ENCODE measurements around the gene ELAVL1. TPM values are rescaled to one million over a fixed set of nuclear protein-coding genes. Genes with fewer than 3 reads are reported as not detected.

Gene ELAVL1
- total RNA-seq, 2 experiments from 2014 or later, result 65.4 to 168 TPM

DNA sequence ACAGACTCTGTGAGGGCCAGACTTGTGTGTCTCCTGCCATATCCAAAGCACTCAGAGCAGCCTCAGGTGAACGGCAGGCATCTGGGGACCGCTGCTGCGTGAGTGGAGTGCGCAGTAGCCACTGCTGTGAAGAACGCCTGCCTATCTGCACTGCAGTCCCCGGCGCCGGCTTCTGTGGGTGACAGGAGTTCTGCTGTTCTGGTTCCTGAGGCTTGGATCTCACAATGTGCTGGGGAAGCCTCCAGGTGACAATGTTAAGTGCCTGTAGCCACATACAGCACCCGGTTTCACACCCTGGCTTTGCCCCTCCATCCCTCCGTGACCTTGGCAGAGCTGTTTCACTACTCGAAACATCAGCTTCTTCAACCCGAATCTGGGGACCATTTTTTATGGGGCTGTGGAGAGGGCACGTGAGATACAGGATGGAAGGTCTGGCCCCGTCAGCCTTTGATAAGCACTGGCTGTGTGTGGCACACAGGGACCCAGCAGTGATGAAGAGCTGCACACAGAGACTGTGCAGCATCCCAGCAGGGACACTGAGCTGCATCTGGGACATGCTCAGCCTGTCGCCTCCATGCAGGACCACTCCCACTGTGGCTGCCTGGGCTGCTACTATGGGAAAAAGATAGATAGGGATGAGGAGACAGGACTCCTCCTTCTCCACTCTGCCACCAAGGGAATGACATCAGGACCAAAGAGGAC is 28.3 kb downstream of the ELAVL1 start:
- intact Hi-C loops (cut with micrococcal nuclease; ENCODE audit: unreplicated experiment), result no loop called here
- TF ChIP-seq EZH2phosphoT487 (IDR thresholded peaks at IDR 0.05; ENCODE audit: borderline replicate concordance, low read depth, low read length), result no peak
- TF ChIP-seq, protein P1, sequence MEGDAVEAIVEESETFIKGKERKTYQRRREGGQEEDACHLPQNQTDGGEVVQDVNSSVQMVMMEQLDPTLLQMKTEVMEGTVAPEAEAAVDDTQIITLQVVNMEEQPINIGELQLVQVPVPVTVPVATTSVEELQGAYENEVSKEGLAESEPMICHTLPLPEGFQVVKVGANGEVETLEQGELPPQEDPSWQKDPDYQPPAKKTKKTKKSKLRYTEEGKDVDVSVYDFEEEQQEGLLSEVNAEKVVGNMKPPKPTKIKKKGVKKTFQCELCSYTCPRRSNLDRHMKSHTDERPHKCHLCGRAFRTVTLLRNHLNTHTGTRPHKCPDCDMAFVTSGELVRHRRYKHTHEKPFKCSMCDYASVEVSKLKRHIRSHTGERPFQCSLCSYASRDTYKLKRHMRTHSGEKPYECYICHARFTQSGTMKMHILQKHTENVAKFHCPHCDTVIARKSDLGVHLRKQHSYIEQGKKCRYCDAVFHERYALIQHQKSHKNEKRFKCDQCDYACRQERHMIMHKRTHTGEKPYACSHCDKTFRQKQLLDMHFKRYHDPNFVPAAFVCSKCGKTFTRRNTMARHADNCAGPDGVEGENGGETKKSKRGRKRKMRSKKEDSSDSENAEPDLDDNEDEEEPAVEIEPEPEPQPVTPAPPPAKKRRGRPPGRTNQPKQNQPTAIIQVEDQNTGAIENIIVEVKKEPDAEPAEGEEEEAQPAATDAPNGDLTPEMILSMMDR (conservative IDR thresholded peaks at IDR 0.05; ENCODE audit: low read length), result no peak
- Histone ChIP-seq H3K4me1 (ENCODE audit: insufficient read depth, low read length, poor library complexity, severe bottlenecking) (no peaks in the 10 kb centered on the region), H3K79me2 (ENCODE audit: insufficient read depth, low read depth, low read length) (no peaks in the 10 kb centered on the region), H3K27ac (ENCODE audit: low read depth, low read length, poor library complexity, severe bottlenecking) (no peak overlapping the region), H3K9me3 (ENCODE audit: low read length) (no peaks in the 10 kb centered on the region), H3K4me3 (ENCODE audit: low read depth, low read length, poor library complexity, severe bottlenecking) (no peak overlapping the region), H2AFZ (ENCODE audit: low read length) (no peak overlapping the region), H4K20me1 (ENCODE audit: insufficient read depth, low read length) (no peaks in the 10 kb centered on the region), H3K36me3 (ENCODE audit: insufficient read depth, low read length) (peaks cover 86% of the 10 kb centered on the region), H3K9me2 (ENCODE audit: insufficient read depth, low read length) (no peaks in the 10 kb centered on the region), H3K4me2 (ENCODE audit: low read length) (no peak overlapping the region)
- DNase-seq (ENCODE audit: low spot score), result no peak
- CTCF ChIA-PET (ENCODE audit: unreplicated experiment), result no interaction called here
- POLR2A ChIA-PET, result no interaction called here
- BruUV-seq (replicated peaks), result no TSS peak

DNA sequence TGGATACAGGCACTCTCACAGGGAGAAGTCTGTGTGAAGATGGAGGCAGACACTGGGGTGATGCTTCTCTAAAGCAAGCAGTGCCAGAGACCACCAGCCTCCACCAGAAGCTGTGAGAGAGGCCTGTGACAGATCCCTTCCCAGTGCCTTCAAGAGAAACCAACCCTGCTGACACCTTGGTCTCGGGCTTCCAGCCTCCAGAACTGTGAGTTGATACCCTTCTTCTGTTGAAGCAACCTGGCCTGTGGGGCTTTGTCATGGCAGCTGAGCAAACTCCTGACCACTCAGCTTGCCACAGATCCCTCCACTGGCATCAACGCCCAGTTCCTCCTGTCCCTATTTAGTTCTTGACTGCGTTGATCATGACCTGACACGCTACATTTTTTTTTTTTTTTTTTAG is 29.0 kb downstream of the ELAVL1 start:
- Histone ChIP-seq H3K4me3 (ENCODE audit: low read depth, low read length, poor library complexity, severe bottlenecking) (no peak overlapping the region), H3K4me1 (ENCODE audit: insufficient read depth, low read length, poor library complexity, severe bottlenecking) (no peaks in the 10 kb centered on the region), H3K79me2 (ENCODE audit: insufficient read depth, low read depth, low read length) (no peaks in the 10 kb centered on the region), H3K27ac (ENCODE audit: low read depth, low read length, poor library complexity, severe bottlenecking) (no peak overlapping the region), H3K4me2 (ENCODE audit: low read length) (no peak overlapping the region), H3K36me3 (ENCODE audit: insufficient read depth, low read length) (peaks cover 86% of the 10 kb centered on the region), H4K20me1 (ENCODE audit: insufficient read depth, low read length) (no peaks in the 10 kb centered on the region), H3K9me3 (ENCODE audit: low read length) (no peaks in the 10 kb centered on the region), H3K9me2 (ENCODE audit: insufficient read depth, low read length) (no peaks in the 10 kb centered on the region), H2AFZ (ENCODE audit: low read length) (no peak overlapping the region)
- DNase-seq (ENCODE audit: low spot score), result no peak
- no peak for TF ChIP-seq EZH2phosphoT487 (IDR thresholded peaks at IDR 0.05; ENCODE audit: borderline replicate concordance, low read depth, low read length)
- TF ChIP-seq, protein P1 (conservative IDR thresholded peaks at IDR 0.05; ENCODE audit: low read length), result no peak
- TSS peak; percentile 14 for BruUV-seq (replicated peaks)
- CTCF ChIA-PET (ENCODE audit: unreplicated experiment), result no interaction called here
- POLR2A ChIA-PET, result no interaction called here
- intact Hi-C loops (cut with micrococcal nuclease; ENCODE audit: unreplicated experiment), result no loop called here

DNA sequence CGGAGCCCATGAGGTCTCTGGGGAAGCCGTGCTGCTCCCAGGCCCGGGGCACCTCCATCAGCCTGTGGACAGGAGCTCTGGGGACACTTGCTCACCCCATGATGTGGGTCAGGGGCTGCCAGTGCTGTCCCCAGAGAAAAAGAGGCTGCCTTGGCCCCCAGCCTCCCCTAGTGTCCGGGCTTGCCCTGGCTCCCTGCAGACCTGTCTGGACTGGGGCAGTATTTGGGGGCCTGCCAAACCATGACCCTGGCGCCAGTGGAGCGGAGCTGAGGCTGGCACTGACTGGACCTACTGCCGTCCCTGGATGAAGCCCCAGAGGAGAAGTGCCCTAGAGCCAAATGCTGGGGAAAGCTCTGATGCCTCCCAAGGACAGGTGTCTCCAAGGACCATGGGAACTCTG is 30.4 kb downstream of the ELAVL1 start:
- H3K9me2 ChIP-seq (ENCODE audit: insufficient read depth, low read length), result no peaks in the 10 kb centered on the region
- TF ChIP-seq, protein P1 (conservative IDR thresholded peaks at IDR 0.05; ENCODE audit: low read length), result no peak
- TF ChIP-seq EZH2phosphoT487 (IDR thresholded peaks at IDR 0.05; ENCODE audit: borderline replicate concordance, low read depth, low read length), result no peak
- no peaks in the 10 kb centered on the region for H3K9me3 ChIP-seq (ENCODE audit: low read length)
- H3K4me1 ChIP-seq (ENCODE audit: insufficient read depth, low read length, poor library complexity, severe bottlenecking), result no peaks in the 10 kb centered on the region
- no peak for DNase-seq (ENCODE audit: low spot score)
- intact Hi-C loops (cut with micrococcal nuclease; ENCODE audit: unreplicated experiment), result no loop called here
- H3K4me3 ChIP-seq (ENCODE audit: low read depth, low read length, poor library complexity, severe bottlenecking), result no peak overlapping the region
- ChIA-PET POLR2A (no interaction called here), CTCF (ENCODE audit: unreplicated experiment) (no interaction called here)
- no peak overlapping the region for H3K4me2 ChIP-seq (ENCODE audit: low read length)
- no peaks in the 10 kb centered on the region for H4K20me1 ChIP-seq (ENCODE audit: insufficient read depth, low read length)
- H3K79me2 ChIP-seq (ENCODE audit: insufficient read depth, low read depth, low read length), result no peaks in the 10 kb centered on the region
- no peak overlapping the region for H2AFZ ChIP-seq (ENCODE audit: low read length)
- no peak overlapping the region for H3K27ac ChIP-seq (ENCODE audit: low read depth, low read length, poor library complexity, severe bottlenecking)
- H3K36me3 ChIP-seq (ENCODE audit: insufficient read depth, low read length), result peaks cover 82% of the 10 kb centered on the region
- no TSS peak for BruUV-seq (replicated peaks)
